Measurements from ENCODE around the gene EFL1.

DNA sequence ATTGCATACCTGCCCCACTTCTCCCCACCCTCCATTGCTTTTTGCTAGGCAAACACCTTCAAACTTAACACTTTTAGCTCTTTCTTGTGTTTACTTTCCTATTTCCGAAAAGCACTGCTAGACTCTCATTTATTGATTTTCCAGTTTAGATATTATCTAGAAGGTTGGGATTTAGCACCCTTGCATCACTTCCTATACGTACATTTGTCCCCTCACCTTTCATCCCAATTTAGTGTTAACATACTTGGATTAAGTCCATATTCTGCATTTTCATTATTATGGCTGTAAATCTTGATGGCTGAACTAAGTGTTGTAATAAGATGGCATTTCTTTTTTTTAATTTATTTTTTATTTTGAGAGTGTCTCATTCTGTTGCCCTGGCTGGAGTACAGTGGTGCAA, 47.3 kb upstream of the EFL1 start:
- TF ChIP-seq, protein P1, sequence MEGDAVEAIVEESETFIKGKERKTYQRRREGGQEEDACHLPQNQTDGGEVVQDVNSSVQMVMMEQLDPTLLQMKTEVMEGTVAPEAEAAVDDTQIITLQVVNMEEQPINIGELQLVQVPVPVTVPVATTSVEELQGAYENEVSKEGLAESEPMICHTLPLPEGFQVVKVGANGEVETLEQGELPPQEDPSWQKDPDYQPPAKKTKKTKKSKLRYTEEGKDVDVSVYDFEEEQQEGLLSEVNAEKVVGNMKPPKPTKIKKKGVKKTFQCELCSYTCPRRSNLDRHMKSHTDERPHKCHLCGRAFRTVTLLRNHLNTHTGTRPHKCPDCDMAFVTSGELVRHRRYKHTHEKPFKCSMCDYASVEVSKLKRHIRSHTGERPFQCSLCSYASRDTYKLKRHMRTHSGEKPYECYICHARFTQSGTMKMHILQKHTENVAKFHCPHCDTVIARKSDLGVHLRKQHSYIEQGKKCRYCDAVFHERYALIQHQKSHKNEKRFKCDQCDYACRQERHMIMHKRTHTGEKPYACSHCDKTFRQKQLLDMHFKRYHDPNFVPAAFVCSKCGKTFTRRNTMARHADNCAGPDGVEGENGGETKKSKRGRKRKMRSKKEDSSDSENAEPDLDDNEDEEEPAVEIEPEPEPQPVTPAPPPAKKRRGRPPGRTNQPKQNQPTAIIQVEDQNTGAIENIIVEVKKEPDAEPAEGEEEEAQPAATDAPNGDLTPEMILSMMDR (IDR thresholded peaks at IDR 0.05) = no peak
- TF ChIP-seq POLR2A (IDR thresholded peaks at IDR 0.05) = no peak

Measured in right lobe of liver (tissue), 4 donors.